PFSK-1 (cell line): Measurements from ENCODE around the gene PCID2.

Experiments
- FOXP2 ChIP-seq: optimal IDR thresholded peaks from 2 replicates; pipeline ENCODE3; 2011; ENCODE audit warnings: borderline replicate concordance, control low read depth, inconsistent platforms; ENCODE audit not compliant: insufficient read depth; ENCODE audit errors: extremely low read length, extremely low read depth
- POLR2AphosphoS5 ChIP-seq: IDR thresholded peaks from 2 replicates; pipeline ENCODE4 v1.6.1; 2012; ENCODE audit warnings: low read depth, mild to moderate bottlenecking, control low read depth, low read length, moderate library complexity
- REST ChIP-seq, 2 experiments: IDR thresholded peaks; 2 replicates each; pipeline versions ENCODE4 v1.6.1 to v1.8.0; 2011 to 2012; ENCODE audit warnings: low read depth in 2 of 2, low read length in 2 of 2, control low read depth in 1 of 2, inconsistent platforms in 1 of 2, mild to moderate bottlenecking in 1 of 2, moderate library complexity in 1 of 2; ENCODE audit not compliant: insufficient read depth in 1 of 2
- SIN3A ChIP-seq: IDR thresholded peaks from 2 replicates; pipeline ENCODE4 v1.6.1; 2012; ENCODE audit warnings: mild to moderate bottlenecking, low read length, moderate library complexity, borderline replicate concordance; ENCODE audit not compliant: insufficient read depth
- TAF1 ChIP-seq: IDR thresholded peaks from 2 replicates; pipeline ENCODE4 v1.6.1; 2012; ENCODE audit warnings: low read length, control low read depth, borderline replicate concordance; ENCODE audit not compliant: insufficient read depth

The PCID2 gene

GRCh38 chr13:113239986-113240385 lies 31.5 kb upstream of the PCID2 start:
- TF ChIP-seq FOXP2 (no peak), SIN3A (no peak), REST (IDR thresholded peaks at IDR 0.05; ENCODE audit: insufficient read depth in 1 of 2, low read depth in 2 of 2, low read length in 2 of 2) (no peak), POLR2AphosphoS5 (no peak), TAF1 (no peak)

GRCh38 chr13:113239357-113239756 lies 30.9 kb upstream of the PCID2 start:
- TF ChIP-seq POLR2AphosphoS5 (no peak), SIN3A (no peak), TAF1 (no peak), REST (IDR thresholded peaks at IDR 0.05; ENCODE audit: insufficient read depth in 1 of 2, low read depth in 2 of 2, low read length in 2 of 2) (no peak), FOXP2 (no peak)

- TF ChIP-seq SIN3A (no peak), POLR2AphosphoS5 (no peak), REST (IDR thresholded peaks at IDR 0.05; ENCODE audit: insufficient read depth in 1 of 2, low read depth in 2 of 2, low read length in 2 of 2) (no peak), FOXP2 (no peak), TAF1 (no peak)
Measured at GRCh38 chr13:113238536-113238935, 30.1 kb upstream of the PCID2 start.

GRCh38 chr13:113233101-113233500 lies 24.6 kb upstream of the PCID2 start:
- TF ChIP-seq POLR2AphosphoS5 (no peak), SIN3A (no peak), TAF1 (no peak), FOXP2 (no peak)

GRCh38 chr13:113232208-113233003 lies 23.9 kb upstream of the PCID2 start:
- TF ChIP-seq POLR2AphosphoS5: no peak
- no peak for TF ChIP-seq TAF1

GRCh38 chr13:113231306-113232207 lies 23.1 kb upstream of the PCID2 start:
- TF ChIP-seq FOXP2 (no peak), REST (IDR thresholded peaks at IDR 0.05; ENCODE audit: insufficient read depth in 1 of 2, low read depth in 2 of 2, low read length in 2 of 2) (no peak), POLR2AphosphoS5 (no peak), TAF1 (no peak), SIN3A (no peak)
